GM18520 (cell line): ENCODE measurements around the gene GPR89A.
"Not testable (repeated sequence)": the region's sequence is repeated elsewhere in the genome, so short reads cannot be mapped to it uniquely, and the experiment has no call there.

Experiments
- ATAC-seq: cut with Tn5 transposase; IDR thresholded peaks from one replicate; pipeline ENCODE4 v1.9.1; 2021; ENCODE audit not compliant: unreplicated experiment

Gene GPR89A

DNA sequence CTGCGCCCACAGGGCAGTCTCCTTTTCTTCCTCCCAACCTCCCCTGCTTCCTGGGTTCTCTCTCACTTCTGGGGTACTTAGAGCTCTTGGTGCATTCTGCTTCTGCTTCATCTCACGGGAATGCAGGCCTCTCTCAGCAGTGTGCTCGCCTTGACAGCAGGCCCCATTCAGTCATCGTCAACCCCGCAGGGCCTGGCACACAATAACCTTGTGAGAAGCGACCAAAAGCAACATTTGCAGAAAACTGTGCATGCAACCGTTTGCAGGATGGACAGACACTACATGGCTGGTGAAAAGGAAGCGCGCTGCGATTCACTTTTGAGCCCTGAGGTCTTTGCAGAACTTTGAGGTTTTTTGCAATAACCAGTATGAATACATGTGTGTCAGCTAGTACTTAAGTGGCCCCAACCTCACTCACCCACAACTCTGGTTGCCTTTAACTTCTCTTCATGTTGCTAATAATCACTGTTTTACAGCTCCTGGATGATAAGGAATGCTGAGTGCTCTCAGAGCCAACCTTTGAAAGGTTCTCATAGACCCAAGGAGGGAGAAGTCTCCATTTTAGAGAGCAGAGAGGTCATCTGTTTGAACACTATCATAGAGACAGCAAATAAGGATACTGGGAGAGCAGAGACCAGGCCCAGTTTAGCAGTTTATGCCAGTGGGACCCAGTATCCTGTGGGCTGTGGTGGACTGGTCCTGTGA, 109.0 kb downstream of the GPR89A start:
- no peak for ATAC-seq

DNA sequence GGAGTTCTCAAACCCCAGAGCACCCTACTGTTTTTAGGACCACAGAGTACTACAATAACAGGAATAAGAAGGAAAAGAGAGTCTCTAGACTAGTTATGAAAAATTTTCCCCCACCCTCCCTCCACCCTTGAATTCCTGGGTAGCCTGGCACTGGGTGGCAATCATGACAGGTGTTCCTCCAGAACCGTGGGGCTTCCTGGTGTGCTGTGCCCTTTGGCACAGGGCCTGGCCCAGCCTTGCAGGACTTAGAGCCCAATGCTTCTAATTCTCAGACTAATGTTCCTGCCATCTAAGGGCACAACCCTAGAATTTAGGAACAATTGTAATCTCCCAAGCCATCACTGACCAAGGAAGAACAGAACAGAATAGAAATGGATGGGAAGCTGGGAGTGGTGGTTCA, 110.0 kb downstream of the GPR89A start:
- ATAC-seq, result no peak

DNA sequence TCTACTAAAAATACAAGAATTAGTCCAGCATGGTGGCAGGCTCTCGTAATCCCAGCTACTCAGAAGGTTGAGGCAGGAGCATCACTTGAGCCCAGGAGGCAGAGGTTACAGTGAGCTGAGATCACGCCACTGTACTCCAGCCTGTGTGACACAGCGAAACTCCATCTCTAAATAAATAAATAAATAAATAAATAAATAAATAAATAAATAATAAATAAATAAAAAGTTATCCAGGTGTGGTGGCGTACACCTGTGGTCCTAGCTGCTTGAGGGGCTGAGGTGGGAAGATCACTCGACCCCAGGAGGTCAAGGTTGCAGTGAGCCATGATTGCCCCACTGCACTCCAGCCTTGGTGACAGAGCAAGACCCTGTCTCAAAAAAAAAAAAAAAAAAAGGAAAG, 110.7 kb downstream of the GPR89A start:
- not testable (repeated sequence) for ATAC-seq

DNA sequence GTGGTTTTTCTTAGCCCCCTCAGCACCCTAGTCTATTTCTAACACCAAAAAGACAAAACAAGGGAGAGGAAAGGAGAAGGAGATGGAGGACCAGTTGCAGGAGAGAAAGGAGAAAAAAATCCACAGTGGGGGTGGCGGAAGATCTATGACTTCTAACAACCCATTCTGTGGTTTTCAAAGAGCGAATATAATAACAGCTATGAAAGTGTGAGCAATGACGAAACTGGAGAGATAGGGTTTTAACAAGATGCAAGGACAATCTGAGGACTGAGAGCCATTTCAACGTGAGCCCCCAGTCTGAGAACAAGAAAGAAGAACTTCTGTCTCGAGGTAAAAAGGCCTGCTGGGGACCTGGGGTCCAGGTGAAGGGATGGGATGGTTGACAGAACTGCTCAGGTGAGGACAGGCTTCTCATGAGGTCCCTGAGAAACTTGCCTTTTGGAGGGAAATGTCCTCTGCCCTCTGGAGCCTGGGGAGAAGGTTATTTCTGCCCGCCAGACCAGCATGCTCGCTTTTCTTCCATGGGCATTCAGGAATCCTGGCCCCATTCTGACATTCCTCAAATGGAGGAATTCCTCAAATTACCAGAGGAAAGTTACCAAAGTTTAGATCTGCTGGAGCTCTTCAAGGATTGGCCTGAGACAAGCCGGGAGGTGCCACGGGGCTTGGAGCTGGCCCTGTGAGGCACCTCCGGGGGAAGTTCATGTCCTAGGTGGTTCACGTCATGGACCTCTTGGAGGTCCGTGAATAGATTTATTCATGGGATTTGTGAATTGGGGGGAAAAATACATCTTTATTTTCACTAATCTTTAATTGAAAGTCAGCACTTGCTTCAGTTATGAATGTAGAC, 111.7 kb downstream of the GPR89A start, which contains the start of gene CD160:
Gene CD160 (plus strand): TSS at position 270 of the 850 bp plus-strand sequence. CDS start 8,829 bp downstream, outside the sequence.
- ATAC-seq, result no peak
